Kidney glomerular epithelial cell (primary cell): ENCODE results near the gene NKIRAS2.

Source experiments
- DNase-seq: peaks from one replicate; lab custom pipeline; 2025; lab: John Stamatoyannopoulos, UW

The NKIRAS2 gene

GRCh38 chr17:42019509-42020404, at the start of gene NKIRAS2:
Gene NKIRAS2, plus strand, starts transcription at chr17:42020090. Its CDS starts 1,488 bp downstream, at chr17:42021578.
- peak; percentile 79 for DNase-seq

GRCh38 chr17:41970901-41971331, 49.0 kb upstream of the NKIRAS2 start:
- no peak for DNase-seq

GRCh38 chr17:41971721-41972523, 48.0 kb upstream of the NKIRAS2 start:
- no peak for DNase-seq

- DNase-seq = peak; percentile 33
Observed at GRCh38 chr17:41972571-41973407, 47.1 kb upstream of the NKIRAS2 start.

- DNase-seq = no peak
Observed at GRCh38 chr17:41973408-41973811, 46.5 kb upstream of the NKIRAS2 start.

- DNase-seq = no peak
Observed at GRCh38 chr17:41974031-41974430, 45.9 kb upstream of the NKIRAS2 start.

GRCh38 chr17:41974658-41975057, 45.2 kb upstream of the NKIRAS2 start:
- DNase-seq = no peak

- DNase-seq = no peak
Observed at GRCh38 chr17:41975099-41976083, 44.5 kb upstream of the NKIRAS2 start.

- peak; percentile 28 for DNase-seq
Observed at GRCh38 chr17:41976142-41976768, 43.6 kb upstream of the NKIRAS2 start.

- no peak for DNase-seq
Observed at GRCh38 chr17:41977991-41978390, 41.9 kb upstream of the NKIRAS2 start.

- DNase-seq = peak; percentile 18
Observed at GRCh38 chr17:41982026-41982760, 37.7 kb upstream of the NKIRAS2 start.

- no peak for DNase-seq
Observed at GRCh38 chr17:41984454-41984853, 35.4 kb upstream of the NKIRAS2 start.

- no peak for DNase-seq
Observed at GRCh38 chr17:41985919-41986318, 34.0 kb upstream of the NKIRAS2 start.

- no peak for DNase-seq
Observed at GRCh38 chr17:41986634-41987033, 33.3 kb upstream of the NKIRAS2 start.

- DNase-seq = no peak
Observed at GRCh38 chr17:41987642-41988041, 32.2 kb upstream of the NKIRAS2 start.

GRCh38 chr17:41988418-41988817, 31.5 kb upstream of the NKIRAS2 start:
- DNase-seq = no peak

- no peak for DNase-seq
Observed at GRCh38 chr17:41989702-41990419, 30.0 kb upstream of the NKIRAS2 start.

GRCh38 chr17:41992576-41992975, 27.3 kb upstream of the NKIRAS2 start:
- DNase-seq = no peak

GRCh38 chr17:41996855-41997164, 23.1 kb upstream of the NKIRAS2 start:
- no peak for DNase-seq
